Measurements from ENCODE around the gene ALDH1L1. TPM values are rescaled to one million over a fixed set of nuclear protein-coding genes. Genes with fewer than 3 reads are reported as not detected.

Gene ALDH1L1
- total and polyA plus RNA-seq, 2 of the 4 experiments (the other 2 are of a cell fraction), result not detected

DNA sequence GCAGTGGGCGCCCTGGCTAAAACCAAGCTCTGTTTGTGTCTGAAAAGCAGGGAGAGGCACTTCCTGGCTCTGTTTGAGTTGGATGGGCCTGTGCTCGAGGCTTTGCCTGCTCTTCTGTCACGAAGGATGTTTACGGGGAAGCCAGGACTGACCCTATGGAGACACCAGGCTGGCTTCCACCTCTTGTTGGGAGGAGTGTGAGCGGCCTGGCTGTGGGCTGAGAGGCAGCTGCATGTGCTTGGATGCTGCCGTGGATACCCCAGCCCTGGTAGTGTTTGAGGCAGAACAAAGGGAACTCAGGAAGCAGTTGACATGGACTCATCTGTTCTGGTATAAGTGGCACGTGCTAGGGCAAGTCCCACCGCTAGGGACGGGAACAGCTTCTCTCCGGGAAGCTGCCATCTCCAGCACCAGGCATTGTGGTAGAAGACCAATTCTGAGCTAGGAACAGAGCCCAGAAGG is 78.8 kb downstream of the ALDH1L1 start:
- Histone ChIP-seq H3K4me3 (ENCODE audit: insufficient read depth, low read depth, low read length) (no peak overlapping the region), H2BK5ac (ENCODE audit: low read depth, low read length, poor library complexity, severe bottlenecking) (no peak overlapping the region), H3K14ac (replicated peaks; ENCODE audit: low read depth, low read length) (no peak overlapping the region), H3K79me1 (ENCODE audit: low read depth in 1 of 2, low read length in 2 of 2) (no peaks in the 10 kb centered on the region), H3K18ac (ENCODE audit: low read depth, low read length) (no peak overlapping the region), H4K91ac (ENCODE audit: insufficient read depth, low read depth, low read length) (no peak overlapping the region), H2AK9ac (replicated peaks; ENCODE audit: low read depth, low read length, poor library complexity) (no peak overlapping the region), H4K8ac (ENCODE audit: low read depth in 2 of 2, low read length in 2 of 2) (no peak overlapping the region), H4K5ac (ENCODE audit: low read depth, low read length) (no peak overlapping the region), H2BK15ac (ENCODE audit: low read depth, low read length) (no peak overlapping the region; the same call in 2 of the 3 replicates), H3K27me3 (ENCODE audit: control insufficient read depth, insufficient read depth, low read length) (no peaks in the 10 kb centered on the region; the same call in 1 of the 2 replicates), H3K36me3 (ENCODE audit: control insufficient read depth, insufficient read depth, low read length) (no peaks in the 10 kb centered on the region), H4K20me1 (ENCODE audit: insufficient read depth, low read length) (no peaks in the 10 kb centered on the region), H3K9me3 (ENCODE audit: control insufficient read depth, insufficient read depth, low read length) (no peaks in the 10 kb centered on the region), H3K4me2 (ENCODE audit: low read depth, low read length) (no peak overlapping the region), H2BK120ac (ENCODE audit: low read depth, low read length) (no peak overlapping the region), H2BK20ac (ENCODE audit: low read depth, low read length) (no peak overlapping the region), H2AFZ (replicated peaks; ENCODE audit: low read length, poor library complexity) (no peak overlapping the region), H3K27ac (ENCODE audit: insufficient read depth, low read length) (no peak overlapping the region), H3K4ac (ENCODE audit: low read depth, low read length) (no peak overlapping the region), H3K9me1 (ENCODE audit: insufficient read depth, low read length) (peaks cover 6% of the 10 kb centered on the region; the same call in 1 of the 2 replicates), H3K9ac (ENCODE audit: low read depth, low read length) (no peak overlapping the region), H3K56ac (ENCODE audit: extremely low read depth, insufficient read depth, low read length) (no peak overlapping the region), H3K23ac (ENCODE audit: low read depth, low read length) (no peak overlapping the region), H2AK5ac (ENCODE audit: low read depth, low read length) (no peak overlapping the region), H3K4me1 (ENCODE audit: control insufficient read depth, insufficient read depth, low read length) (peaks cover 10% of the 10 kb centered on the region)
- POLR2A ChIA-PET (ENCODE audit: unreplicated experiment), result no interaction called here
- CTCF ChIA-PET, result no interaction called here
- TF ChIP-seq, protein P1, sequence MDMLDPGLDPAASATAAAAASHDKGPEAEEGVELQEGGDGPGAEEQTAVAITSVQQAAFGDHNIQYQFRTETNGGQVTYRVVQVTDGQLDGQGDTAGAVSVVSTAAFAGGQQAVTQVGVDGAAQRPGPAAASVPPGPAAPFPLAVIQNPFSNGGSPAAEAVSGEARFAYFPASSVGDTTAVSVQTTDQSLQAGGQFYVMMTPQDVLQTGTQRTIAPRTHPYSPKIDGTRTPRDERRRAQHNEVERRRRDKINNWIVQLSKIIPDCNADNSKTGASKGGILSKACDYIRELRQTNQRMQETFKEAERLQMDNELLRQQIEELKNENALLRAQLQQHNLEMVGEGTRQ (IDR thresholded peaks at IDR 0.05; ENCODE audit: low read depth, low read length), result no peak
- no peak for TF ChIP-seq BHLHE40 (IDR thresholded peaks at IDR 0.05; ENCODE audit: low read depth, low read length)
- TF ChIP-seq SMC3 (IDR thresholded peaks at IDR 0.05; ENCODE audit: low read depth, low read length), result no peak
- TF ChIP-seq NFE2L2 (IDR thresholded peaks at IDR 0.05; ENCODE audit: low read depth, low read length), result no peak
- TF ChIP-seq POLR2A (IDR thresholded peaks at IDR 0.05; ENCODE audit: low read depth, low read length), result no peak
- no peak for TF ChIP-seq CEBPB (IDR thresholded peaks at IDR 0.05; ENCODE audit: low read depth, low read length)
- TF ChIP-seq MAZ (IDR thresholded peaks at IDR 0.05; ENCODE audit: borderline replicate concordance, low read depth, low read length), result no peak
- TF ChIP-seq RAD21 (IDR thresholded peaks at IDR 0.05; ENCODE audit: low read length), result no peak
- TF ChIP-seq MXI1 (IDR thresholded peaks at IDR 0.05; ENCODE audit: borderline replicate concordance, low read depth, low read length), result no peak
- no peak for TF ChIP-seq RCOR1 (IDR thresholded peaks at IDR 0.05; ENCODE audit: insufficient replicate concordance, low read length)
- no peak for TF ChIP-seq RFX5 (IDR thresholded peaks at IDR 0.05; ENCODE audit: low read depth, low read length)
- TF ChIP-seq, protein P2, sequence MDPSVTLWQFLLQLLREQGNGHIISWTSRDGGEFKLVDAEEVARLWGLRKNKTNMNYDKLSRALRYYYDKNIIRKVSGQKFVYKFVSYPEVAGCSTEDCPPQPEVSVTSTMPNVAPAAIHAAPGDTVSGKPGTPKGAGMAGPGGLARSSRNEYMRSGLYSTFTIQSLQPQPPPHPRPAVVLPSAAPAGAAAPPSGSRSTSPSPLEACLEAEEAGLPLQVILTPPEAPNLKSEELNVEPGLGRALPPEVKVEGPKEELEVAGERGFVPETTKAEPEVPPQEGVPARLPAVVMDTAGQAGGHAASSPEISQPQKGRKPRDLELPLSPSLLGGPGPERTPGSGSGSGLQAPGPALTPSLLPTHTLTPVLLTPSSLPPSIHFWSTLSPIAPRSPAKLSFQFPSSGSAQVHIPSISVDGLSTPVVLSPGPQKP (IDR thresholded peaks at IDR 0.05; ENCODE audit: borderline replicate concordance, low read depth, low read length), result no peak
- TF ChIP-seq CHD1 (IDR thresholded peaks at IDR 0.05; ENCODE audit: low read depth, low read length), result no peak
- TF ChIP-seq, protein P3, sequence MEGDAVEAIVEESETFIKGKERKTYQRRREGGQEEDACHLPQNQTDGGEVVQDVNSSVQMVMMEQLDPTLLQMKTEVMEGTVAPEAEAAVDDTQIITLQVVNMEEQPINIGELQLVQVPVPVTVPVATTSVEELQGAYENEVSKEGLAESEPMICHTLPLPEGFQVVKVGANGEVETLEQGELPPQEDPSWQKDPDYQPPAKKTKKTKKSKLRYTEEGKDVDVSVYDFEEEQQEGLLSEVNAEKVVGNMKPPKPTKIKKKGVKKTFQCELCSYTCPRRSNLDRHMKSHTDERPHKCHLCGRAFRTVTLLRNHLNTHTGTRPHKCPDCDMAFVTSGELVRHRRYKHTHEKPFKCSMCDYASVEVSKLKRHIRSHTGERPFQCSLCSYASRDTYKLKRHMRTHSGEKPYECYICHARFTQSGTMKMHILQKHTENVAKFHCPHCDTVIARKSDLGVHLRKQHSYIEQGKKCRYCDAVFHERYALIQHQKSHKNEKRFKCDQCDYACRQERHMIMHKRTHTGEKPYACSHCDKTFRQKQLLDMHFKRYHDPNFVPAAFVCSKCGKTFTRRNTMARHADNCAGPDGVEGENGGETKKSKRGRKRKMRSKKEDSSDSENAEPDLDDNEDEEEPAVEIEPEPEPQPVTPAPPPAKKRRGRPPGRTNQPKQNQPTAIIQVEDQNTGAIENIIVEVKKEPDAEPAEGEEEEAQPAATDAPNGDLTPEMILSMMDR (conservative IDR thresholded peaks at IDR 0.05; ENCODE audit: low read depth, low read length), result no peak
- no TSS peak for BruUV-seq (replicated peaks)
- no peak for DNase-seq
- intact Hi-C loops (cut with micrococcal nuclease), result no loop called here
- no peak for ATAC-seq (ENCODE audit: low read depth)
- in situ Hi-C loops (cut with MboI; ENCODE audit: low sequenced_read_pairs), result no loop called here
- 89% methylated on average over 3 of the region's 10 CpGs; no CpG with 5 or more reads in 1 of the 2 experiments for WGBS, 2 experiments (ENCODE audit: extremely low coverage in 2 of 2, insufficient read length in 1 of 2)
- dilution Hi-C loops (cut with HindIII; ENCODE audit: low sequenced_read_pairs, unreplicated experiment), result no loop called here
